Hepatocyte (in vitro differentiated cells): ENCODE results near the gene FLT3LG. TPM values are rescaled to one million over a fixed set of nuclear protein-coding genes. Genes with fewer than 3 reads are reported as not detected.

ENCODE experiments used
- DNase-seq: peaks from one replicate; pipeline ENCODE4 v3.0.0-alpha.2; 2016; ENCODE audit warnings: low spot score
- H2AFZ ChIP-seq: fragments of 200-600 bp; sonication (generic); 2 replicates; pipeline ENCODE4 v1.6.0; 2016; ENCODE audit warnings: antibody characterized with exemption, mild to moderate bottlenecking
- H3K27ac ChIP-seq: fragments of 200-600 bp; sonication (generic); 2 replicates; pipeline ENCODE4 v1.5.1; 2016; ENCODE audit warnings: mild to moderate bottlenecking
- H3K27me3 ChIP-seq: fragments of 200-600 bp; sonication (generic); 2 replicates; pipeline ENCODE4 v1.6.1; 2016
- H3K36me3 ChIP-seq: fragments of 200-600 bp; sonication (generic); replicated peaks from 2 replicates; pipeline ENCODE4 v1.5.1; 2016; ENCODE audit warnings: low read depth; ENCODE audit not compliant: insufficient read depth
- H3K4me1 ChIP-seq: fragments of 200-600 bp; sonication (generic); 2 replicates; pipeline ENCODE4 v1.5.1; 2016; ENCODE audit warnings: mild to moderate bottlenecking, moderate library complexity; ENCODE audit not compliant: insufficient read depth
- H3K4me2 ChIP-seq: fragments of 200-600 bp; sonication (generic); 2 replicates; pipeline ENCODE4 v1.6.0; 2016
- H3K4me3 ChIP-seq: fragments of 200-600 bp; sonication (generic); 2 replicates; pipeline ENCODE4 v1.5.1; 2016; ENCODE audit warnings: mild to moderate bottlenecking
- H3K79me2 ChIP-seq: fragments of 200-600 bp; sonication (generic); 2 replicates; pipeline ENCODE4 v1.6.0; 2017; ENCODE audit warnings: mild to moderate bottlenecking
- H3K9me2 ChIP-seq: fragments of 200-600 bp; sonication (generic); replicated peaks from 2 replicates; pipeline ENCODE4 v1.6.0; 2017; ENCODE audit warnings: mild to moderate bottlenecking; ENCODE audit not compliant: insufficient read depth
- H3K9me3 ChIP-seq: fragments of 200-600 bp; sonication (generic); 2 replicates; pipeline ENCODE4 v1.5.1; 2016; ENCODE audit warnings: low read depth, mild to moderate bottlenecking
- H4K20me1 ChIP-seq: fragments of 200-600 bp; sonication (generic); 2 replicates; pipeline ENCODE4 v1.6.0; 2016; ENCODE audit warnings: mild to moderate bottlenecking; ENCODE audit not compliant: insufficient read depth, poor library complexity, severe bottlenecking
- EZH2 ChIP-seq: fragments of 200-600 bp; sonication (generic); IDR thresholded peaks from 2 replicates; pipeline ENCODE4 v1.6.1; 2016; ENCODE audit warnings: antibody characterized with exemption, mild to moderate bottlenecking, borderline replicate concordance
- EZH2phosphoT487 ChIP-seq: fragments of 200-600 bp; sonication (generic); IDR thresholded peaks from one replicate; pipeline ENCODE4 v1.6.1; 2018; ENCODE audit warnings: antibody characterized with exemption, mild to moderate bottlenecking, low read depth, moderate library complexity; ENCODE audit not compliant: unreplicated experiment, severe bottlenecking
- WGBS: methylation state at CpG from one replicate; pipeline ENCODE4 v1.1.6; 2016; ENCODE audit warnings: low lambda C conversion rate; ENCODE audit errors: missing lambda C conversion rate; 5-methylcytosine and 5-hydroxymethylcytosine counted together
- polyA plus RNA-seq: library from polyadenylated mRNA; unstranded; fragments of >200 nt; fragmentation: Nextera tagmentation; extraction: Ambion mirVana; gene quantifications from 2 replicates; pipeline ENCODE4 v1.2.1, GENCODE V29; 2016
- total RNA-seq: library from RNA; depleted of rRNA; stranded (reverse); fragments of >200 nt; gene quantifications from 2 replicates; pipeline ENCODE4 v1.2.3, GENCODE V29; 2014
- TF ChIP-seq, protein P1 (sequence below): fragments of 200-600 bp; sonication (generic); IDR thresholded peaks from 2 replicates; pipeline ENCODE4 v1.5.1; 2016; ENCODE audit warnings: antibody characterized with exemption, mild to moderate bottlenecking; ENCODE audit not compliant: poor library complexity

FLT3LG gene
- total and polyA plus RNA-seq, 2 experiments from 2014 or later, result 1.3 to 2.8 TPM

DNA sequence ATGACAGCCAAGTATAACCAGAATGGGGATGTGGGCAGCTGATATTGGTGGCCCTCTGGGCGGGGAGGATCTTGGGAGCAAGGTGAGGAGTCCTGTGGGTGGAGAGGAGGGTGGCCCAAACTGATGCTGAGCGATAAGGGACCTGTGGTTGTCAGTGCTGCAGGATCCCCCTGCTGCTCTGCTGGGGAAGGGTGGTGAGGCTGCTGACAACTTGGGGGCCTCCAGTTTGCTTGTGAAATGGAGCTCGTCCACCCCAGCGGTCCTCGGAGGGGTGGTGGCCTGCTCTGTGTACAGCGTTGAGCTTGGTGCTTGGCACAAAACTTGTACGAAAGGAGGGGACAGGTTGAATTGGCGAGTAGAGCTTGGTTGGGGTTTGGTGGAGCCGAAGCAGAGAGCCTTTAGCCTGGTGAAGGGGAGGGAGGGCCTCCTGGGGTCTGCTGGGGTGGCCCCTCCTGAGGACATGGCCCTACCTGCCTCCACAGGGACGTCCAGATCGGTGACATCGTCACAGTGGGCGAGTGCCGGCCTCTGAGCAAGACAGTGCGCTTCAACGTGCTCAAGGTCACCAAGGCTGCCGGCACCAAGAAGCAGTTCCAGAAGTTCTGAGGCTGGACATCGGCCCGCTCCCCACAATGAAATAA is 25.1 kb downstream of the FLT3LG start:
- Histone ChIP-seq H3K9me2 (no peaks in the 10 kb centered on the region), H3K36me3 (no peaks in the 10 kb centered on the region), H3K27me3 (no peaks in the 10 kb centered on the region), H3K27ac (no peak overlapping the region), H3K4me3 (no peak overlapping the region), H3K4me2 (peak overlapping the region; percentile 94), H2AFZ (no peak overlapping the region), H3K9me3 (no peaks in the 10 kb centered on the region), H4K20me1 (peaks cover 21% of the 10 kb centered on the region), H3K4me1 (peaks cover 25% of the 10 kb centered on the region), H3K79me2 (peaks cover 26% of the 10 kb centered on the region)
- WGBS, result 93% methylated on average over 19 of the region's 19 CpGs
- no peak for TF ChIP-seq EZH2
- TF ChIP-seq, protein P1, sequence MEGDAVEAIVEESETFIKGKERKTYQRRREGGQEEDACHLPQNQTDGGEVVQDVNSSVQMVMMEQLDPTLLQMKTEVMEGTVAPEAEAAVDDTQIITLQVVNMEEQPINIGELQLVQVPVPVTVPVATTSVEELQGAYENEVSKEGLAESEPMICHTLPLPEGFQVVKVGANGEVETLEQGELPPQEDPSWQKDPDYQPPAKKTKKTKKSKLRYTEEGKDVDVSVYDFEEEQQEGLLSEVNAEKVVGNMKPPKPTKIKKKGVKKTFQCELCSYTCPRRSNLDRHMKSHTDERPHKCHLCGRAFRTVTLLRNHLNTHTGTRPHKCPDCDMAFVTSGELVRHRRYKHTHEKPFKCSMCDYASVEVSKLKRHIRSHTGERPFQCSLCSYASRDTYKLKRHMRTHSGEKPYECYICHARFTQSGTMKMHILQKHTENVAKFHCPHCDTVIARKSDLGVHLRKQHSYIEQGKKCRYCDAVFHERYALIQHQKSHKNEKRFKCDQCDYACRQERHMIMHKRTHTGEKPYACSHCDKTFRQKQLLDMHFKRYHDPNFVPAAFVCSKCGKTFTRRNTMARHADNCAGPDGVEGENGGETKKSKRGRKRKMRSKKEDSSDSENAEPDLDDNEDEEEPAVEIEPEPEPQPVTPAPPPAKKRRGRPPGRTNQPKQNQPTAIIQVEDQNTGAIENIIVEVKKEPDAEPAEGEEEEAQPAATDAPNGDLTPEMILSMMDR, result no peak
- TF ChIP-seq EZH2phosphoT487, result no peak
- no peak for DNase-seq

DNA sequence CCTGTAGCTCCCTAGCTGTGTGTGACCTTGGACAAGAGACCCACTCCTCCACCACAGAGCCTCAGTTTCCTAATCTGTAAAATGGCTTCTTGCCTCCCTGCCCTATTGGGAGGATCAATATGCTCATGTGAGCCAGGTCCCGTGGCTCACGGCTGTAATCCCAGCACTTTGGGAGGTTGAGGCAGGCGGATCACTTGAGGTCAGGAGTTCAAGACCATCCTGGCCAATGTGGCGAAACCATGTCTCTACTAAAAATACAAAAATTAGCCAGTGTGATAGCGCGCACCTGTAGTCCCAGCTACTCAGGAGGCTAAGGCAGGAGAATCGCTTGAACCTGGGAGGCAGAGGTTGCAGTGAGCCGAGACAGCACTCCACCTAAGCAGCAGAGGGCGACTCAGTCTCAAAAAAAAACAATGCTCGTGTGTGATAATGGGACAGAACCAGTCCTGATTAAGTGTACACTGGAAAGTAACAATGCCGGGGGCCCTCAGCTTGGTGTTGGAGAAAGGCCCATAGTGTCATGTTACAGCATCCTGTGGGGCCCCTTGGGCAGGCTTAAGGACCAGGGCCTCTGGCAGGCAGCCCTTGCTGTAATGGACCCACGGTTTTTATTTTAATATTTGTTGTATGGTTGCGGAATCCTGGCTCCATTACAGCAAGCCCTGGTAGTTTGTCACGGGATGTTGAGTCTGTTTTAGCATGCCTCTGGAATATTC is 29.0 kb downstream of the FLT3LG start:
- Histone ChIP-seq H3K9me2 (no peaks in the 10 kb centered on the region), H3K79me2 (peaks cover 9% of the 10 kb centered on the region), H2AFZ (no peak overlapping the region), H3K27ac (peak overlapping the region; percentile 66), H3K4me1 (peaks cover 14% of the 10 kb centered on the region), H4K20me1 (peaks cover 13% of the 10 kb centered on the region), H3K4me2 (peak overlapping the region; percentile 9), H3K4me3 (no peak overlapping the region), H3K27me3 (no peaks in the 10 kb centered on the region), H3K9me3 (no peaks in the 10 kb centered on the region), H3K36me3 (no peaks in the 10 kb centered on the region)
- TF ChIP-seq, protein P1, result peak; percentile 77
- TF ChIP-seq EZH2phosphoT487, result no peak
- no peak for TF ChIP-seq EZH2
- DNase-seq, result peak; percentile 85
- 54% methylated on average over 14 of the region's 14 CpGs for WGBS

DNA sequence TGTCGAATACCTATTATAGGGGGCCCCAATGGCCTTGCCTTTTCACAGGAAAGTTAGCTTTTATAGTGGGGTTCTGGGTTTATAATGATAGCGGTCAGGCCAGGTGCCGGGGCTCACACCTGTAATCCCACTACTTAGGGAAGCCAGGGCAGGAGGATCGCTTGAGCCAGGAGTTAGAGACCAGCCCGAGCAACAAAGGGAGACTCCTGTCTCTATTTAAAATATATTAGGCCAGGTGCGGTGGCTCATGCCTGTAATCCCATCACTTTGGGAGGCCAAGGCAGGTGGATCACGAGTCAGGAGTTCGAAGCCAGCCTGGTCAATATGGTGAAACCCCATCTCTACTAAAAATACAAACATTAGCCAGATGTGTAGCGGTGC is 29.6 kb downstream of the FLT3LG start:
- DNase-seq, result no peak
- H3K27me3 ChIP-seq, result no peaks in the 10 kb centered on the region
- no peaks in the 10 kb centered on the region for H3K9me3 ChIP-seq
- peak overlapping the region; percentile 9 for H3K4me2 ChIP-seq
- peaks cover 9% of the 10 kb centered on the region for H3K4me1 ChIP-seq
- WGBS, result 83% methylated on average over 9 of the region's 9 CpGs
- H3K4me3 ChIP-seq, result no peak overlapping the region
- H3K9me2 ChIP-seq, result no peaks in the 10 kb centered on the region
- H2AFZ ChIP-seq, result no peak overlapping the region
- TF ChIP-seq EZH2phosphoT487 (no peak), EZH2 (no peak)
- TF ChIP-seq, protein P1, result no peak
- peaks cover 3% of the 10 kb centered on the region for H3K79me2 ChIP-seq
- H3K36me3 ChIP-seq, result no peaks in the 10 kb centered on the region
- H3K27ac ChIP-seq, result peak overlapping the region; percentile 66
- peaks cover 7% of the 10 kb centered on the region for H4K20me1 ChIP-seq
